Measurements from ENCODE around the gene CRY2.

- TF ChIP-seq, protein P1, sequence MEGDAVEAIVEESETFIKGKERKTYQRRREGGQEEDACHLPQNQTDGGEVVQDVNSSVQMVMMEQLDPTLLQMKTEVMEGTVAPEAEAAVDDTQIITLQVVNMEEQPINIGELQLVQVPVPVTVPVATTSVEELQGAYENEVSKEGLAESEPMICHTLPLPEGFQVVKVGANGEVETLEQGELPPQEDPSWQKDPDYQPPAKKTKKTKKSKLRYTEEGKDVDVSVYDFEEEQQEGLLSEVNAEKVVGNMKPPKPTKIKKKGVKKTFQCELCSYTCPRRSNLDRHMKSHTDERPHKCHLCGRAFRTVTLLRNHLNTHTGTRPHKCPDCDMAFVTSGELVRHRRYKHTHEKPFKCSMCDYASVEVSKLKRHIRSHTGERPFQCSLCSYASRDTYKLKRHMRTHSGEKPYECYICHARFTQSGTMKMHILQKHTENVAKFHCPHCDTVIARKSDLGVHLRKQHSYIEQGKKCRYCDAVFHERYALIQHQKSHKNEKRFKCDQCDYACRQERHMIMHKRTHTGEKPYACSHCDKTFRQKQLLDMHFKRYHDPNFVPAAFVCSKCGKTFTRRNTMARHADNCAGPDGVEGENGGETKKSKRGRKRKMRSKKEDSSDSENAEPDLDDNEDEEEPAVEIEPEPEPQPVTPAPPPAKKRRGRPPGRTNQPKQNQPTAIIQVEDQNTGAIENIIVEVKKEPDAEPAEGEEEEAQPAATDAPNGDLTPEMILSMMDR (IDR thresholded peaks at IDR 0.05) = no peak
- no peak for TF ChIP-seq POLR2A (IDR thresholded peaks at IDR 0.05)
Measured at GRCh38 chr11:45807792-45808238, 39.5 kb upstream of the CRY2 start.
